GM19463 (cell line): ENCODE results near the gene PROX2.

Experiments
- ATAC-seq: cut with Tn5 transposase; IDR thresholded peaks from one replicate; pipeline ENCODE4 v1.9.1; 2021; ENCODE audit warnings: mild to moderate bottlenecking, moderate library complexity; ENCODE audit not compliant: unreplicated experiment

PROX2 gene

GRCh38 chr14:74875941-74876913 is at the start of gene PROX2:
Gene PROX2, minus strand, starts transcription at chr14:74876145. Its CDS starts 12,311 bp downstream, at chr14:74863834.
- ATAC-seq = no peak

- ATAC-seq = no peak
These were observed 48.1 kb upstream of the PROX2 start for GRCh38 chr14:74924061-74924460.

GRCh38 chr14:74922752-74923401 is 46.9 kb upstream of the PROX2 start, which contains the start of gene RPS6KL1:
Gene RPS6KL1, minus strand, starts transcription at chr14:74923260. Its CDS starts 1,719 bp downstream, at chr14:74921541.
- peak; percentile 93 for ATAC-seq

- no peak for ATAC-seq
These were observed 46.2 kb upstream of the PROX2 start for GRCh38 chr14:74921987-74922751.

- no peak for ATAC-seq
These were observed 45.2 kb upstream of the PROX2 start for GRCh38 chr14:74921053-74921620.

- ATAC-seq = no peak
These were observed 44.3 kb upstream of the PROX2 start for GRCh38 chr14:74920281-74920680.

- ATAC-seq = no peak
These were observed 43.6 kb upstream of the PROX2 start for GRCh38 chr14:74919421-74920165.

- no peak for ATAC-seq
These were observed 42.4 kb upstream of the PROX2 start for GRCh38 chr14:74918380-74918779.

GRCh38 chr14:74917646-74918081 is 41.7 kb upstream of the PROX2 start:
- ATAC-seq = no peak

GRCh38 chr14:74917178-74917543 is 41.2 kb upstream of the PROX2 start:
- ATAC-seq = no peak

GRCh38 chr14:74915826-74916225 is 39.9 kb upstream of the PROX2 start:
- no peak for ATAC-seq

GRCh38 chr14:74915426-74915825 is 39.5 kb upstream of the PROX2 start:
- ATAC-seq = no peak

GRCh38 chr14:74913986-74914573 is 38.1 kb upstream of the PROX2 start:
- no peak for ATAC-seq

- ATAC-seq = no peak
These were observed 37.5 kb upstream of the PROX2 start for GRCh38 chr14:74913393-74913910.

GRCh38 chr14:74912801-74913200 is 36.9 kb upstream of the PROX2 start:
- ATAC-seq = no peak

- ATAC-seq = no peak
These were observed 36.2 kb upstream of the PROX2 start for GRCh38 chr14:74912111-74912510.

GRCh38 chr14:74911704-74912103 is 35.8 kb upstream of the PROX2 start:
- no peak for ATAC-seq

GRCh38 chr14:74911221-74911620 is 35.3 kb upstream of the PROX2 start:
- ATAC-seq = no peak

GRCh38 chr14:74910556-74910955 is 34.6 kb upstream of the PROX2 start:
- ATAC-seq = no peak
